BJ (cell line): ENCODE measurements around the gene ADM. TPM values are rescaled to one million over a fixed set of nuclear protein-coding genes. Genes with fewer than 3 reads are reported as not detected.

Experiments used
- CTCF ChIA-PET: fragments of 350-600 bp; formaldehyde crosslinking; extraction: SDS; loops from one replicate; lab custom pipeline; 2021; ENCODE audit warnings: antibody characterized with exemption, inconsistent platforms; lab: Yijun Ruan, JAX
- POLR2A ChIA-PET: fragments of 300-600 bp; sonication (Branson Sonifier 250); formaldehyde crosslinking; extraction: SDS; loops from one replicate; lab custom pipeline; 2021; ENCODE audit warnings: antibody characterized with exemption; lab: Charles Lee
- DNase-seq: peaks from one replicate; pipeline ENCODE4 v3.0.0-alpha.2; 2011; ENCODE audit warnings: low read depth
- H3K27me3 ChIP-seq: 2 replicates; pipeline ENCODE4 v1.6.0; 2011; ENCODE audit warnings: low read length; ENCODE audit not compliant: control insufficient read depth, insufficient read depth
- H3K36me3 ChIP-seq: 2 replicates; pipeline ENCODE4 v1.5.1; 2011; ENCODE audit warnings: low read length; ENCODE audit not compliant: control insufficient read depth, insufficient read depth
- H3K4me3 ChIP-seq: 2 replicates; pipeline ENCODE4 v1.5.1; 2011; ENCODE audit warnings: low read depth, mild to moderate bottlenecking, control low read depth, low read length
- polyA plus RNA-seq: library from polyadenylated mRNA; depleted of rRNA; stranded (reverse); fragments of >200 nt; gene quantifications from 2 replicates; pipeline ENCODE4 v1.2.3, GENCODE V29; 2011
- TF ChIP-seq, protein P1 (sequence below): IDR thresholded peaks from 2 replicates; pipeline ENCODE4 v1.5.1; 2011; ENCODE audit warnings: low read depth, mild to moderate bottlenecking, control low read depth, inconsistent platforms, low read length, moderate library complexity; ENCODE audit not compliant: insufficient read depth

The ADM gene
- polyA plus RNA-seq, 1 experiment, result 569 TPM

DNA sequence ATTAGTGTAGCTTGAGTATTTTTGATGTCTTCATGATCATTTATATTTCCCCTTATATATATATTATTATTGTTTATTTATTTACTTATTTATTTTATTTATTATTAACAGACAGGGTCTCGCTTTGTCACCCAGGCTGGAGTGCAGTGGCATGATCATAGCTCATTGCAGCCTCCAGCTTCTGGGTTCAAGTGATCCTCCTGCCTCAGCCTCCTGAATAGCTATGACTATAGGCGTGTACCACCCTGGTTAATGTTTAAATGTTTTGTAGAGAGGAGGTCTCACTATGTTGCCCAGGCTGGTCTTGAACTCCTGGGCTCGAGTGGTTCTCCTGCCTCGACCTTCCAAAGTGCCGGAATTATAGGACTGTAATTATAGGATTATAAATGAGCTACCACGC lies 10.2 kb downstream of the ADM start:
- no peak overlapping the region for H3K4me3 ChIP-seq
- DNase-seq, result no peak
- POLR2A ChIA-PET, result interaction anchor here (0.6 to 0.8 kb wide), 2 partner anchors 10 to 556 kb away, joined by 4 read pairs; partner anchors contain the start of gene ADM
- TF ChIP-seq, protein P1, sequence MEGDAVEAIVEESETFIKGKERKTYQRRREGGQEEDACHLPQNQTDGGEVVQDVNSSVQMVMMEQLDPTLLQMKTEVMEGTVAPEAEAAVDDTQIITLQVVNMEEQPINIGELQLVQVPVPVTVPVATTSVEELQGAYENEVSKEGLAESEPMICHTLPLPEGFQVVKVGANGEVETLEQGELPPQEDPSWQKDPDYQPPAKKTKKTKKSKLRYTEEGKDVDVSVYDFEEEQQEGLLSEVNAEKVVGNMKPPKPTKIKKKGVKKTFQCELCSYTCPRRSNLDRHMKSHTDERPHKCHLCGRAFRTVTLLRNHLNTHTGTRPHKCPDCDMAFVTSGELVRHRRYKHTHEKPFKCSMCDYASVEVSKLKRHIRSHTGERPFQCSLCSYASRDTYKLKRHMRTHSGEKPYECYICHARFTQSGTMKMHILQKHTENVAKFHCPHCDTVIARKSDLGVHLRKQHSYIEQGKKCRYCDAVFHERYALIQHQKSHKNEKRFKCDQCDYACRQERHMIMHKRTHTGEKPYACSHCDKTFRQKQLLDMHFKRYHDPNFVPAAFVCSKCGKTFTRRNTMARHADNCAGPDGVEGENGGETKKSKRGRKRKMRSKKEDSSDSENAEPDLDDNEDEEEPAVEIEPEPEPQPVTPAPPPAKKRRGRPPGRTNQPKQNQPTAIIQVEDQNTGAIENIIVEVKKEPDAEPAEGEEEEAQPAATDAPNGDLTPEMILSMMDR, result no peak
- CTCF ChIA-PET, result interaction anchor here (0.6 to 1.6 kb wide), 5 partner anchors 11 to 342 kb away, joined by 3 to 4 read pairs (median 4); no protein-coding TSS in a partner anchor
- no peaks in the 10 kb centered on the region for H3K36me3 ChIP-seq
- no peaks in the 10 kb centered on the region for H3K27me3 ChIP-seq

DNA sequence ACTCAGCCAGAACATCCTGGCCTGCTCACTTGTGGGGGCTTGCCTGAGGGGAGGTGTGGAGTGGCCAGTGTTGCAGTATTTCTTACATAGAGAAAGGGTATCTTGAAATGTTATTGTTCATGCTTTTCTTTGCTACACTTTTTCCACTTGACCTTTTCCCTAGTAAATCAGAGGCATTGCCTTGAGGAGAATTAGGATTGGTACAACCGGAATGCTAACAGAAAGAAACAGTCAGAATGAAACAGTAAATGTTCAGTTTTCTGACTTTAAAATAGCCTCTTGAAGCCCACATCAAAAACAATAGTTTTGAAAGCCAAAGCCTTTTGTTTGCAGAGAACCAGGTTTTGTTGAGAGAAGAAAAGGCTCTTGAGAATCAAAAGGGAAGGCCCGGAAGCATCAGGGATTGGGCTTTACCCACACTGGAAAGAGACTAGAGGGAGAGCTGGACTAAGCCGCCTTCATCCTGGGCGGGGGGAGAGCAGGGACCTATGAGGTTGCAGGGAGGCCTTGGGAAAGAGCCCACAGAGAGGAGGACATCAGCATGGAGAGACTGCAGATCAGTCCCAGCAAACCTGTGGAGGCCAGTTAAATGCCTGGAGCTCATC lies 12.4 kb downstream of the ADM start:
- no peaks in the 10 kb centered on the region for H3K36me3 ChIP-seq
- TF ChIP-seq, protein P1, result no peak
- POLR2A ChIA-PET, result interaction anchor here (0.7 to 1.3 kb wide), 2 partner anchors 8 to 558 kb away, joined by 4 to 7 read pairs; no protein-coding TSS in a partner anchor
- no peak for DNase-seq
- H3K27me3 ChIP-seq, result no peaks in the 10 kb centered on the region
- CTCF ChIA-PET, result interaction anchor here (0.6 to 2.2 kb wide), 6 partner anchors 9 to 705 kb away, joined by 3 to 10 read pairs (median 4); no protein-coding TSS in a partner anchor
- H3K4me3 ChIP-seq, result no peak overlapping the region

DNA sequence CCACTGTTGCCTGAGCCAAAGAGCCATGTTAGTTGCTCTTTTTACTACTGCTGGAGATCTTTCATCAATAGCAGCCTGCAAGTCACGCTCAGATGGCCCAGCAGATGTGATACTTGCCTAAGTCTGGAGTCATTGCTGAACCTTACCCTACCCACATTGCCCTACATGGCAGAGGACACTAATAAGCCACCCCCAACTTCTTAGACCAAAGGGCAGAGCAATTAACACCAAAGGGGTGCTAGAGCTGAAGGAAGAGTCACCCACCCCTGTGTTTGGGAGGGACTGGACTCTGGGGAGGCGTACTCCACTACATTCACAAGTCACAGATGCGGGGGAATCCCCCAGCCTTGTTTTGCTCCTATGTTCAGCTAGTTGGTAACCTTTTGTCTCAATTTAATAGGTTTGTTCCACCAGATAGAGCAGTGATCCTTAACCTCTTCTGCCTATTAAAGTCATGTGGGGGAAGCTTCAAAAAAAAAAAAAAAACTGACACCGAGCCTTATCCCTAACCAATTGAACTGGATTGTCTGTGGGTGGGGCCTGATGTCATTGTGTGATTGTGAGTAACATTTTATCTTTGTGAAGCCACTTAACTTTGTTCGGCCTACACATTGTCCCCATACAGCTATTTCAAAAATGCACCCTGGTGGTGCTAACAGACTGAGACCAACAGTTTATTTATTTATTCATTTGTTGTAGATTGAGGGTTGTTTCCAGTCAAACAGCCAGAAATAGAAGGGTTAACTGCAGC lies 13.1 kb downstream of the ADM start:
- CTCF ChIA-PET, result interaction anchor here (0.6 to 2.2 kb wide), 6 partner anchors 8 to 706 kb away, joined by 3 to 10 read pairs (median 4); no protein-coding TSS in a partner anchor
- POLR2A ChIA-PET, result interaction anchor here (0.6 to 1.3 kb wide), 3 partner anchors 9 to 558 kb away, joined by 3 to 7 read pairs (median 4); no protein-coding TSS in a partner anchor
- DNase-seq, result no peak

GRCh38 chr11:10318527-10318802 lies 13.6 kb downstream of the ADM start:
- CTCF ChIA-PET, result interaction anchor here (1.6 to 2.2 kb wide), 3 partner anchors 8 to 12 kb away, joined by 4 to 10 read pairs (median 7); no protein-coding TSS in a partner anchor
- H3K4me3 ChIP-seq, result no peak overlapping the region
- TF ChIP-seq, protein P1, result no peak
- no peak for DNase-seq
- POLR2A ChIA-PET, result no interaction called here
- H3K27me3 ChIP-seq, result no peaks in the 10 kb centered on the region
- H3K36me3 ChIP-seq, result no peaks in the 10 kb centered on the region

More for the DNA sequence above, 13.1 kb downstream of the ADM start:
- Histone ChIP-seq H3K27me3 (no peaks in the 10 kb centered on the region), H3K4me3 (no peak overlapping the region), H3K36me3 (no peaks in the 10 kb centered on the region)
- TF ChIP-seq, protein P1, result no peak
